H7 (cell line): ENCODE data around the gene OSBP2. TPM values are rescaled to one million over a fixed set of nuclear protein-coding genes. Genes with fewer than 3 reads are reported as not detected.
A peak's percentile ranks its signal among the peaks of the same experiment; 100 is the strongest.

Experiments used
- DNase-seq: peaks from one replicate; pipeline ENCODE4 v3.0.0; 2012
- H3K27me3 ChIP-seq: 2 replicates; pipeline ENCODE4 v1.6.0; 2011; ENCODE audit warnings: mild to moderate bottlenecking, low read length; ENCODE audit not compliant: control insufficient read depth, insufficient read depth
- H3K36me3 ChIP-seq: replicated peaks from 2 replicates; pipeline ENCODE4 v1.5.1; 2011; ENCODE audit warnings: low read length; ENCODE audit not compliant: control insufficient read depth, insufficient read depth
- H3K4me3 ChIP-seq: 2 replicates; pipeline ENCODE4 v1.5.1; 2011; ENCODE audit warnings: low read depth, mild to moderate bottlenecking, control low read depth, low read length, moderate library complexity; ENCODE audit not compliant: insufficient read depth
- total RNA-seq: library from RNA; depleted of rRNA; stranded (reverse); fragments of >200 nt; shearing (Covaris generic); gene quantifications from 2 replicates; pipeline ENCODE4 v1.2.3, GENCODE V29; 2014

OSBP2 gene
- total RNA-seq, 1 experiment from 2014 or later: 4.7 TPM

DNA sequence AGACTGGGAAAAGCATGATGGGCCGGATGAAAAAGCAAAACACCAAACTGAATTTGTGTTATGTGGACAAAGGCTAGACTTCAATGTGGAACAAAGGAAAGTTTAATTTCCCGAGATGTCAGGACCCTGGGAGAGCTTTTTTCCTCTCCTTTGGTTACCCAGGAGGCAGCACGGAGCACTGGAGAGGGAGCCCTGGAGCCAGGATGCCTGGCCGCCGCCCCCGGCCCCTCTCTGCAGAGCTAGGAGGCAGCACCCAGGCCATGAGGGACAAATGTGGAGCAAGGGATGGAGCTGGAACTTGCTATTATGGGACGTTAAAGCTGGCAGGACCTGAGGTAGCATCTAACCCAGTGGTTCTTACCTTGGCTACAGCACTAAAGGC, 165.0 kb downstream of the OSBP2 start:
- DNase-seq: no peak
- Histone ChIP-seq H3K27me3 (no peaks in the 10 kb centered on the region), H3K36me3 (no peaks in the 10 kb centered on the region)

DNA sequence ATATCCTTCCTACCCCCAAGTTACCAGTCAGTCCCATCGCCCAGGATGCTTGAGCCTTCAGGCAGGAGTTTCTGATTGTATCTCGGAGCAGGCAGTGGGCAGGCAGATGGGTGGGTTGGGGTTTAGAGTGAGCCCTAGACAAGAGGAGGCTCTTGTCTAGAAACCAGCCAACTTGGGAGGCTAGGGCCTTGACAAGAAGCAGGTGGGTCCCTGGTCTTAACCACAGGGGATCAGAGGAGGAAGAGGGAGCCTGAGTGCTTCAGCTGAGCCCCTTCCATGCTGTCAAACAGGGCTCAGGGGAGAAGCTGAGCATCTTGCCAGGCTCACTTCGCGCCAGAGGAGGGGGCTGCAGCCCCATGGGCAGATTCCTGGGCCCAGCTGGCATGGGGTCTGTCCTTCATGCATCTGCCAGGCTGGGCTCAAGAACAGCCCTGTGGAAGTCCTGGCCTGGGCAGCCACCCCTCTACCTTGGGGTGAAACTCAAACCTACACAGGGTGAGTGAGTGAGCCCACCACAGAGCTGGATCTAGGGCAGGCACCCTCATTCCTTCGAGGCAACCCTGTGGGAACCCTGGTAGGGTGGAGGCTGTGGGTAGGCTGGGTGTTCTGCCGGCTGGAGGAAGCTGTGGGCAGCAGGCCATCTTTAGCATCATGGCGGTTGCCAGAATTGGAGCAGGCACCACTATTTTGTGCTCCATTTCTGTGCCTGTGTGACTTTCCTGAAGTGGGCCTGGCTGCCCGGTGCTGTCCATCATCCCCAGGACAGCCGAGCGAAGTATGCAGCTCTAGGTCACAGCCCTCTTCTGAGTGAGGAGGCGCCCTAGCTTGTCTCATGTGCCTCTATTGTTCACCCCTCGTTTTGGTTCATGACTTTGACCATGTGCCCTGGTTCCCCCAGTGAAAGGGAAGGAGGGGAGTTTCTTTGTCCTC, 165.8 kb downstream of the OSBP2 start:
- no peaks in the 10 kb centered on the region for H3K27me3 ChIP-seq
- no peak overlapping the region for H3K4me3 ChIP-seq
- no peaks in the 10 kb centered on the region for H3K36me3 ChIP-seq
- DNase-seq: peak; percentile 57

More for the DNA sequence above, 165.0 kb downstream of the OSBP2 start:
- no peak overlapping the region for H3K4me3 ChIP-seq

DNA sequence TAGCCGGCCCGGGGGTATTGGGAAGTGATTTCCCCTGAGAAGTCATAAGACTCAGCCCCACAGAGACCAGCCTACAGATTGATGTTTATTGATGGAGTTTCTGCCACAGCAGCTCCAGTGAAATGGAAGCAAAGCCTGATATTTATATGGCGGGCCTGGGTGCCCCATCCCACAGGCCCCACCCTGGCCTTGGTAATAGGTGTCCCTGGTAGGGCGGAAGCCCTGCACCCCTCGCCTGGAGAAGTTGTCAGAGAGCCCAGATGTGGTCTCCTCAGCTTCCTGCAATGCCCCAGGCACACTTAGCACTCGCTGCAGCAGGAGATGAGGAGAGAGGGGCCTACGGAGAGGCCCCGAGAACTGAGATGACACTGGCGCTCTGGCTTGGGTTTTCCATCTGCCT, 166.5 kb downstream of the OSBP2 start:
- DNase-seq: peak; percentile 26
- Histone ChIP-seq H3K27me3 (no peaks in the 10 kb centered on the region), H3K36me3 (no peaks in the 10 kb centered on the region)

DNA sequence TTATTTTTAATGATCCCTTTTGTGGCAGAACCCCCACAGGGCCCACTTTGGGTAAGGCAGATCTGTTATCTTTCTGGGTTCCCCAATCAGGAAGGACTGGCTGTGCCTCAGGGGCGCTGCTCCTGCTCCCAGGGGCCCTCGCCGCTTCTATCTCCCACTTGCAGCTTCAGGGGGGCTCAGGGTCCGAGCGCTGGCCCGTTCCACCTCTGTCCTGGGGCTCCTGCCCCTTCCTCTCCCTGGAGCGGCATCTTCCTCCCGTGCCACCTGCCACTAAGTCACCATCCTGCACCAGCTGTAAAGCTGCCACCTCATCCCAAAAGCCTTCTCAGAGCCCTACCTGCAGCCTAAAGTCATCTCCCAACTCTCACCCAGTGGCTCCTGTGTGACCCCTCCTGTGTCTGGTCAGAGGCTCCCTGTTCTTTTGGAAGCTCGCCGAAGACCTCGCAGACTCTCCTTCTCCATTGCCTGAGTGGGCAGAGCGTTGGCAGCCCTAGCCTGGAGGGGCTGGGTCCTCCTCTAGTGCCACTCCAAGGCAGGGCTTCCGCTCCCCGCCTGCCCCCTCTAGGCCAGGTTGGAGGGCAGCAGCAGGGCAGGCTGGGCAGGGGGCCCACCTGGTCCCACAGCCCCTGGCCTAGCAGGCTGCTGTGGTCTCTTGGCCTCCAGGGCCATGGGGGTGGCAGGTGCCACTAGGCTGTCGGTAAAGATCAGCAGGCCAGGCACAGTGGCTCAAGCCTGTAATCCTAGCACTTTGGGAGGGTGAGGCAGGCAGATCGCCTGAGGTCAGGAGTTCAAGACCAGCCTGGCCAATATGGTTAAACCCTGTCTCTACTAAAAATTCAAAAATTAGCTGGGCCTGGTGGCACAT, 167.2 kb downstream of the OSBP2 start:
- Histone ChIP-seq H3K36me3 (no peaks in the 10 kb centered on the region), H3K27me3 (no peaks in the 10 kb centered on the region), H3K4me3 (no peak overlapping the region)
- DNase-seq: peak; percentile 49

More for the DNA sequence above, 166.5 kb downstream of the OSBP2 start:
- no peak overlapping the region for H3K4me3 ChIP-seq

DNA sequence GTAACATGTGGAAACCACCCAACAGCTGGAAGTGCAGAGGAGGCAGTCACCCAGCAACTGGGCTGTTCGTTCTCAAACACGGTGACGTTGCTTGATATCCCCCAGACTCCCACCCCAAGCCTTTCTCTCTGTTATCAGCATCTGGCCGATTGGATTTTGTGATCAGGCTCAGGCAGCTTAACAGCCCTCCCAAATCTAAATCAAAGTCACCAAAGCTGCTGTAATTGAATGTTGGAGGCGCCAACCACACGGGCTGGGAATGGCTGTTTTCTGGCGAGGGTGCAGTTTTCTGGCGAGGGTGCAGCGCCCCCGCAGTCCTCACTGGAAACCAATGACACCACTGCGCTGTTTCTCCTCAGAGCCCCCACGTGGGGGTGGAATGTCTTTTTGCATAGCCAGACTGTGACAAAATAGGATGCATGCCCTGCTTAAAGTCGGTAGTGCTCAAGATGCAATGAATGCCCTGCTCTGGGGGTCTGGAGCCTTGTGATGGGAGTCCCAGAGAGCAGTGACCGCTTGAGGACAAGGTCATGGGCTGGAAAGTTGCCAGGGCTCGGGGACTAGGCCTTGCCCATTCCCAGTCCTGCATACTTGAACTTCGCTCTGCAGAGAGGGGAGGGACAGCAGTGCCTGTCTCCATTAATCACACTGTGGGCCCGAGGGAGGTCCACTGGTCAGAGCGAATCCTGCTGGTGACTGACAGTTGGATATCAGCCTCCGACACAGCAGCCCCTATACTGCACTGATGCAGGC, 168.6 kb downstream of the OSBP2 start:
- H3K4me3 ChIP-seq: no peak overlapping the region
- no peaks in the 10 kb centered on the region for H3K27me3 ChIP-seq
- H3K36me3 ChIP-seq: no peaks in the 10 kb centered on the region
- DNase-seq: peak; percentile 84

DNA sequence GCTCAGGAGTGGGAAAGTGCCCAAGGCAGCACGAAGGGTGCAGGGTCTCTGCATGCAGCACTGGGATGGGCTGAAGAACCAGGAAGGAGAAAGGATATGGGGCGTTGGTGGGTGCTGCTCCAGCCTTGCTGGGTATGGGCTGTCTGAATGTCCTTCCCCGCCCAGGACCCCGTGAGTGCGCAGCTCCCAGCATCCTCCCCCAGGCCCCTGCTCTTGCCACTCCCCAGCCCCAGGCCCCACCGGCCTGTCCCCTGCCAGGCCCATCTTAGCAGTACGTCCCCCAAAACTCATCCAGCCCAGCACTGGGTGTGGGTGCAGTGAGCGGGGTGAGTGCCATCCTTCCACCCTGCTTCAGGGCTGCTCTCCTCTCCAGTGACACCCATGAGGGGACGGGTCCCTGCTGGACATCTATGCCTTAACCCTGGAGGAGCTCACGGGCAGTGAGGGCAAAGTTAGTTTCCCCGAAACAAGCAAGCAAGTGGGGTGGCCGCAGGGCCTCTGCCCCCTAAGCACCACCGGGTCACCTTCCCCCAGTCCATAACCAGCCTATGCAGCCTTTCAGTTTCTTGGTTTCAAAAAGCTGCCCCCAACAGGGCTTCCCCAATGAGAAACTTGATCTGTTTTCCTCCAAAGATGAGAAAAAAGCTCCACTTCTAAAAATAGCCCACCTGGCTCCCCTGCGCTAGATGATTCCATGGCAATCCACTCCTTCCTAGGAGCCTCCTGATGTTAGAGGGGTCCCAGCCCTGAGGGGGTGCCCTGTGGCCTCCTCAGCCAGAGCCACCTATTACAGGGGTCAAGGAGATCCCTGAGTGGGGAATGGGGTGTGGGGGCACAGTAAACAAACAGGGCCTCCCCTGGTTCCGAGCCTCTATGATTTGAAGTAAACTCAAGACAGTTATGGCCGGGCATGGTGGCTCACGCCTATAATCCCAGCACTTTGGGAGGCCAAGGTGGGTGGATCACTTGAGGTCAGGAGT, 170.1 kb downstream of the OSBP2 start:
- peak; percentile 42 for DNase-seq
- no peak overlapping the region for H3K4me3 ChIP-seq
- no peaks in the 10 kb centered on the region for H3K36me3 ChIP-seq
- no peaks in the 10 kb centered on the region for H3K27me3 ChIP-seq

DNA sequence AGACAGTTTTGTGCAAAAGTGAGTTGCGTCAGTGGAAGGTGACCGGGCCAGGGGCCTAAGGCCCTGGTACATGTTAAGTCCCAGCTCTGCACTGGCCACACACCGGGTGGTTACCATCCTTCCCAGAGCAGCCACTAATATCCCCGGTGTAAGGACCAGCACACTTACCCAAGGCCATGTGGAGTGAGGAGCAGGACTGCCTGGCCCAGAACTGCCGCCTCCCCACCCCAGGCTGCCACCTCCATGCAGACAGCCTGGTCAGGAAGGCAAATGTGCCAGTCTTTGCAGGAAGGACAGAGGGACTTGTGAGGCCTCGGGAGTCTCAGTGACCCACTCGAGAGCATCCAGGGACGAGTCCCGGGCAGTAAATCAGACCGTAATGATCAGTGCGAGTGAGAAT, 171.0 kb downstream of the OSBP2 start:
- Histone ChIP-seq H3K27me3 (no peaks in the 10 kb centered on the region), H3K36me3 (no peaks in the 10 kb centered on the region), H3K4me3 (no peak overlapping the region)
- DNase-seq: peak; percentile 33

DNA sequence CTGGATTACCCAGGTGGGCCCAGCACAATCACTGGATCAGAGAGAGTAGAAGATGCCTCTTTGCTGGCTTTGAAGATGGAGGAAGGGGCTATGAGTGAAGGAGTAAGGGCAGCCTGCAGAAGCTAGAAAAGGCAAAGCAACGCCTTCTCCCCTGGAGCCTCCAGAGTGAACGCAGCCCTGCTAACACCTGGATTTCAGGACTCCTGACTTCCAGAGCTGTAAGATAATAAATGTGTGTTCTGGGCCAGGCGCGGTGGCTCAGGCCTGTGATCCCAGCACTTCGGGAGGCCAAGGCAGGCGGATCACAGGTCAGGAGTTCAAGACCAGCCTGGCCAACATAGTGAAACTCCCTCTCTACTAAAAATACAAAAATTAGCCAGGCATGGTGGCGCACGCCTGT, 171.5 kb downstream of the OSBP2 start:
- Histone ChIP-seq H3K36me3 (no peaks in the 10 kb centered on the region), H3K4me3 (no peak overlapping the region), H3K27me3 (no peaks in the 10 kb centered on the region)
- no peak for DNase-seq

DNA sequence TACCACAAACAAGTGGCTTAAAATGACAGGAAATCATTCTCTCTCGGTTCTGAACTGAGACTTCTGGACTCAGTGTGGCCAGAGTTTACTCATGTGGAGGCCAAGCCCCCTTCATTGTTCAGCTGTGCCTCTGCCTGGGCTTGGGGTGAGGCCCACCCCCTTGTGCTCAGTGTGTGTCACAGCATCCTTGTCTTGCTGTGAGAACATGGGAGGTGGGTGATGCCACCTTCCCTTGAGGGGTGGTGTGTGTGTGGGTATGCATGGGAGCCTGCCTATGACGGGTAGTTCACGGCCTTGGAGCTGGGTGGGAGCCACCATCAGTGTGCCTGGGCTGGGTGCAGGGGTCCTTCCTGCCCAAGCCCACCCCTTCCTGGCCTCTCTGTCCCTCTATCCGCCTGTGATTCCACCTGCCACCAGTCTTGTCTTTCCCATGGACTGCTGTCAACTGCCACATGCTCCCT, 172.2 kb downstream of the OSBP2 start:
- peak; percentile 75 for DNase-seq
- H3K36me3 ChIP-seq: no peaks in the 10 kb centered on the region
- no peaks in the 10 kb centered on the region for H3K27me3 ChIP-seq
- no peak overlapping the region for H3K4me3 ChIP-seq

DNA sequence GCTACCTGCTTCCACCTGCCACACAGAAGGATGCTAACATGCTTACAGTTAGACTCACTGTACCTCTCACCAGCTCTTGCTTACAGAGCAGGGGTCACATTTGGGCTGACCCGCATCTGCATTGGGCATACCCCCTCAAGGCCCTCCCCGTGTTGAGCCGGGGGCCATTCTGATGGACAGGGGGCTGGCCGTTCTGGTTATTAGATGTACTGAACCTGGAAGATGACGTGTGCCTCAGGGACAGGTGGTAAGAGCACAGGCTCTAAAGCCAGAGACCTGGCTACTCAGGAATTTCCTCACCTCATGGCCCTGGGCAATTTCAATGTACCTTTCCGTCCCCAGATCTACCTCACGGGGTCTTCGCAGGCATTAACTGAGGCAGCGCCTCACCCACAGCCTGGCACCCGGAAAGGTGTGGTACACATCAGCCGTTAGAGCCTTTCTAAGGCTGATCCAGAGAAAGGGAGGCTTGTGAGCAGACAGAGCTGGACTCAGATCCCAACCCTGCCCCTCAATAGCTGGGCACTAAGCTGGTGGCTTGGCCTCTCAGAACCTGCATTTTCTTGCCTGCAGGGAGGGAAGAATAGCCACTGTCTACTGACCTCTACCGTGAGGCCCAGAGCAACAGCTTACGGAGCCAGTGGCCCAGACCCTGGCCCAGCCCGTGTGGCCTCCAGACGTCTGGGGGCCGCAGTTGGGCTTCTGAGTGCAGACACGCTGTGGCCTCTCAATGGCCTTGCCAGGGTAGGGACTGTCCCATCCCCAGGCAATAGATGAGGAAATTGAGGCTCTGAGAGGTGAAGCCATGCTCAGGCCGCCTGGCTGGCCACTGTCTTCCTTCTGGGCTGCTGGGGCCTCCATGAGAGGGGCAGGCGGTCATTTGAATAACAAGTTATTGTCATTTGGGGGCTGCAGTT, 173.3 kb downstream of the OSBP2 start:
- Histone ChIP-seq H3K36me3 (no peaks in the 10 kb centered on the region; the same call in 1 of the 2 replicates), H3K4me3 (no peak overlapping the region), H3K27me3 (no peaks in the 10 kb centered on the region)
- DNase-seq: peak; percentile 52

DNA sequence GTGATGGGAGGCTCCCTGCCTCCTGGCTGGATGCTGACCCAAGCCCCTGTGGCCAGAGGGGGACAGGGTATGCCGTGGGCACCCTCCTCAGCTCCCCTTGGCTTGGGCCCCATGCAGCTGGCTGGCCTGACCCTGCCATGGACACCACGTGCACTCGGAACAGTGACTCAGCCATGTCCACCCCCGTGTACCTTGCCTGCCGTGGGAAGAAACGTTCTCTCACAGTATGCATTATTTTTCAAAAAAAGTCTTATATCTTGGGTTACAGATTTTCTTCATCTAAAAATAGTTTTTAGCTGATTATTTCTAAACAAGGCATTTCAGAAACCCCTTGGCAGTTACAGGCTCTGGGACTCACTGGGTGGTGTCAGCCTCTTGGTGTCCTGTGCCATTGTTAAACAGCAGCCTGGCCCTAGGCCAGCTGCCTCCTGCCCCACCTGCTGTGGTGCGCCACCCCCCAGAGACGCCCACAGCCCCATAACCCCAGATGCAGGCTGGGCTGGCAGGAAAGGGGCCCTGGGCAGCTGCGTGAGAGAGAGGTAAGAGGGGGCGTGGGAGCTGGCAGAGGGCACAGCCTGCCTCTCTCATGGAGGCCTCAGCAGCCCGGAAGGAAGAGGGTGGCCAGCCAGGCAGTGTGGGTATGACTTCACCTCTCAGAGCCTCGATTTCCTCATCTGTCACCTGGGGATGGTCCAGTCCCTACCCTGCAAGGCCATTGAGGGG, 174.2 kb downstream of the OSBP2 start:
- no peaks in the 10 kb centered on the region for H3K27me3 ChIP-seq
- no peak overlapping the region for H3K4me3 ChIP-seq
- H3K36me3 ChIP-seq: no peaks in the 10 kb centered on the region; the same call in 1 of the 2 replicates
- peak; percentile 56 for DNase-seq
